Thymus (tissue), 11 donors: Measurements from ENCODE around the gene TMCC3. TPM values are rescaled to one million over a fixed set of nuclear protein-coding genes. Genes with fewer than 3 reads are reported as not detected.

Experiments
- DNase-seq, 9 donors: peaks; one replicate each; pipeline ENCODE4 v3.0.0-alpha.2; 2013; ENCODE audit warnings: low spot score in 9 of 9, low read depth in 6 of 9, missing footprints in 1 of 9
- H3K27ac ChIP-seq, 2 donors: one replicate each; pipeline ENCODE4 v1.5.1; 2013; ENCODE audit warnings: control low read depth in 1 of 2, low read depth in 1 of 2, low read length in 1 of 2, mild to moderate bottlenecking in 1 of 2, moderate library complexity in 1 of 2
- H3K27me3 ChIP-seq, 2 donors: one replicate each; pipeline ENCODE4 v1.5.1; 2013; ENCODE audit warnings: low read length in 1 of 2; ENCODE audit not compliant: control insufficient read depth in 2 of 2, insufficient read depth in 1 of 2
- H3K36me3 ChIP-seq, 2 donors: one replicate each; pipeline ENCODE4 v1.5.1; 2013; ENCODE audit warnings: low read length in 1 of 2, mild to moderate bottlenecking in 1 of 2, moderate library complexity in 1 of 2; ENCODE audit not compliant: control insufficient read depth in 2 of 2, insufficient read depth in 2 of 2
- H3K4me1 ChIP-seq, 2 donors: one replicate each; pipeline ENCODE4 v1.5.1; 2013; ENCODE audit warnings: low read length in 2 of 2; ENCODE audit not compliant: control insufficient read depth in 2 of 2, insufficient read depth in 2 of 2
- H3K4me3 ChIP-seq, 2 donors: one replicate each; pipeline ENCODE4 v1.5.1; 2013; ENCODE audit warnings: low read length in 2 of 2, control low read depth in 1 of 2, mild to moderate bottlenecking in 1 of 2
- H3K9me3 ChIP-seq, 2 donors: one replicate each; pipeline ENCODE4 v1.5.1; 2013; ENCODE audit warnings: low read length in 1 of 2, mild to moderate bottlenecking in 1 of 2; ENCODE audit not compliant: control insufficient read depth in 2 of 2, insufficient read depth in 1 of 2
- WGBS: extraction: QIAGEN DNeasy Blood & Tissue Kit; methylation state at CpG from one replicate; pipeline ENCODE4 v1.1.7; 2013; 5-methylcytosine and 5-hydroxymethylcytosine counted together
- polyA plus RNA-seq: library from polyadenylated mRNA; stranded (reverse); fragments of 200-250 nt; gene quantifications from one replicate; pipeline ENCODE4 v1.2.3, GENCODE V29; 2013
- total RNA-seq: library from RNA; stranded (reverse); fragments of 120-200 nt; gene quantifications from one replicate; pipeline ENCODE4 v1.2.4, GENCODE V29; 2013
- donor health status: healthy.

TMCC3 gene
- total and polyA plus RNA-seq, 2 donors: 3.0 to 4.0 TPM

DNA sequence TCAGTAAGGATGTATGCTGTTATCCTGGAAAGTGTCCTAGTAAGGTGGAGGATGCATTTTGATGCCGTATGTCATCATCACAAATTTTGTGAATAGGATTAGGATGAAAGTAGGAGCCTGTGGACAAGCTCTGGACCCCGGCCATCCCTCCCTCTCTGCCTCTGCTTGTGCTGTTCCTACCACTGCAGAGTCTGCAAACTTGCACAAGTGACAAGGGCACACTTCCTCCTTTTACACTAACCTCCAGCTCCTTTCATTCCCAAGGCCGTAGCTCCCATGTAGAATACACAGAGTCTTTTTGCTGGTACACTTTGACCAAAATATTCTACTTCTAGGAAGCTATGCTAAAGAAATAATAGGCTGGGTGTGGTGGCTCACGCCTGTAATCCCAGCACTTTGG is 13.3 kb upstream of the TMCC3 start:
- no peaks in the 10 kb centered on the region for H3K36me3 ChIP-seq
- no peaks in the 10 kb centered on the region for H3K27me3 ChIP-seq
- H3K9me3 ChIP-seq: no peaks in the 10 kb centered on the region
- H3K4me1 ChIP-seq: no peaks in the 10 kb centered on the region
- H3K4me3 ChIP-seq: no peak overlapping the region
- DNase-seq: no peak
- 97% methylated on average over 4 of the region's 4 CpGs for WGBS
- no peak overlapping the region for H3K27ac ChIP-seq

DNA sequence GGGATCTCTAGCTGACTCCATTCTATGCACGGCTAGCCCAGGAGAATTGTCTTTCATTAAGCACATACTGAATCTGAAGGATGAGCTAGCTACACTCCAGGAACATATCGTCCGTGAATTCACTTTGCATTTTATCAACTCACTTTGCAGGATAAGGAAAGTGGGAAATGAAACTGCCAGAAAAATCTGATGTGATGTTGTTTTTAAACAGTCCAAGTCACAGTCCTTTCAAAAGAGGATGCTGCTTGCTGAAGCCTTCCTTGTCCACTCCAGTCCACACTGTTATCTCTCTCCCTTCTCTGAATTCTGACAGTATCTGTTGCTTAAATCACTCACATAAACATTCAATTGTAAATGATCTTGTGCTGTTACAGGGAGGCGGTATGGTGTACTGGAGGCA is 12.7 kb upstream of the TMCC3 start:
- DNase-seq: no peak
- Histone ChIP-seq H3K27me3 (no peaks in the 10 kb centered on the region), H3K27ac (no peak overlapping the region), H3K36me3 (no peaks in the 10 kb centered on the region), H3K4me3 (no peak overlapping the region), H3K4me1 (no peaks in the 10 kb centered on the region), H3K9me3 (no peaks in the 10 kb centered on the region)
- WGBS: 97% methylated on average over 4 of the region's 4 CpGs

DNA sequence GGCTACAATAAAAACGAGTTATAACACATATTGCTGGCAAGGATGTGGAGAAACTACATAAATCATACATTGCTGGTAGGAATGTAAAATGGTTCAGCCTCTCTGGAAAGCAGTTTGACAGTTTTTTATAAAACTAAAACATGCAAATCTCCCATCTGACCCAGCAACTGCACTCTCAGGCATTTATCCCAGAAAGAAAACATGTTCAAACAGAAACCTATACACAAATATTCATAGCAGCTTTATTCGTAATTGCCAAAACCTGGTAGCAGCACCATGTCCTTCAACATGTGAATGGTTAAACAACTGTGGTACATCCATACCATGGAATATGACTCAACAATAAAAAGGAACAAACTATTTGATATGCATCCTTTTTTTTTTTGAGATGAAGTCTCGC is 10.1 kb upstream of the TMCC3 start:
- no peak overlapping the region for H3K27ac ChIP-seq
- DNase-seq: no peak
- WGBS: 90% methylated on average over 3 of the region's 3 CpGs
- no peak overlapping the region for H3K4me3 ChIP-seq
- no peaks in the 10 kb centered on the region for H3K36me3 ChIP-seq
- H3K4me1 ChIP-seq: no peaks in the 10 kb centered on the region
- no peaks in the 10 kb centered on the region for H3K27me3 ChIP-seq
- H3K9me3 ChIP-seq: no peaks in the 10 kb centered on the region

DNA sequence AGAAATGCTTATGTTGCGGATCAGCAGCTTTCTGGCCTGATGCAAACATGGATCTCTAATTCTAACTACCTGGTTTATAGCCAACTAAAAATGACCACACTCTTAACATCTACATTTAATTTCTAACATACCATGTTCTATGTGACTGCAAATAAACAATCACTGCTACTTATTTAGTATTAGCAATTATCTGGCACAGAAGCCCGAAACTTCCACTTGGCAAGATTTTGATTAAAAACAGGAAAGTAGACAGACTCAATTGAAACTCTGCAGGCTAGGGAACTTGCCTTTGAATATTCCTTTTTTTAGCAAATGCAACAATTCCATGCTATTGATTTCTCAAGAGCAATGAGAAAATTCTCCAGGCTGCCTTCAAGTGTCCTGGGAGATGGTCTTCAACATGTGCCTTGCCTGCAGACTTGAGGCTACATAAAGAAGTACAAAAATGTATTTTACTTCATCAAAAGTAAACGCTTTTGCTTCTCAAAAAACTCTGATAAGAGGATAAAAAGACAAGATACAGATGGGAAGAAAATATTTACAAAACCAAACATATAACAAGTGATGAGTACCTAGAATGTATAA is 9.1 kb upstream of the TMCC3 start:
- Histone ChIP-seq H3K4me1 (no peaks in the 10 kb centered on the region), H3K9me3 (no peaks in the 10 kb centered on the region), H3K27me3 (no peaks in the 10 kb centered on the region), H3K27ac (no peak overlapping the region), H3K36me3 (no peaks in the 10 kb centered on the region), H3K4me3 (no peak overlapping the region)
- DNase-seq: no peak
- WGBS: 98% methylated on average over 3 of the region's 3 CpGs

DNA sequence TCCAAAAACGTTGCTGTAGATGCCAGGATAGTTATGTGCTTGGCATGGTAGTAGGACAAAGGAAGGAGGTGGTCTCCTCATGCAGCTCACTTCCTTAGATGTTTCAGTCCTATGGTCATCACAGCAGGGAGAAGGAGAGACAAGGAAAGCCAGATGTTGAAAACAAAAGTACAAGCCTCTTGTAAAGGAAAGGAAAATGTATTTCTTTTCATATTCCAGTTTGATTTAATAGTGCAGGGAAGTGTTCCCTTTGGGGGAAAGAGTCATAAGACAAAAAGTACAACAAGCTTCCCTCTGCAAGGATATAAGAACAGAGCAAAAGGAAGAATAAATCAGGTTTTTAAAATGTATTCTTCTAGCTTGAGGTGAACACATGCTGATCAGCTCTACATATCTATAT is 8.6 kb upstream of the TMCC3 start:
- no peaks in the 10 kb centered on the region for H3K4me1 ChIP-seq
- DNase-seq: no peak
- 48% methylated on average over 1 of the region's 1 CpG for WGBS

DNA sequence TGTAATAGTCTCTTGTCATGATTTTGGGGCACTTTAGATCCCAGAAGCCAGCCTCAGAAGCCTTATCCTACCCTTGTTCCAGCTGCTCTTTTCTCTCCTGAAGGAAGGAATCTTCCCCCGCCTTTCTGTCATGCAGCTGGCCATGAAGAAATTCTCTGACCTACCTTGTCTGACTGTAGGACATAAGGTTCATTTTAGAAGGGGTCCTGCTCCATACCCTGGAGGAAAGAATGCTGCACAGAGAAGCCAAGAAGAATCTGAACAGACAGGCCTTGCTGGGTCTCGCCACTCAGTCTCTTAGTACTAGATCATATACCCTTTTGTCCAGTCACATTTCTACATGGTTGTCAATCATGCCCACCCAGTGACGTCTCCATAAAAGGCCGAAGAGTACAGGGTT is 6.2 kb upstream of the TMCC3 start:
- H3K36me3 ChIP-seq: no peaks in the 10 kb centered on the region
- H3K4me3 ChIP-seq: no peak overlapping the region
- no peak for DNase-seq
- 98% methylated on average over 4 of the region's 4 CpGs for WGBS
- H3K27me3 ChIP-seq: peaks cover 2 to 6% of the 10 kb centered on the region in 2 donors
- no peak overlapping the region for H3K27ac ChIP-seq
- no peaks in the 10 kb centered on the region for H3K9me3 ChIP-seq
- no peaks in the 10 kb centered on the region for H3K4me1 ChIP-seq

More for the DNA sequence above, 8.6 kb upstream of the TMCC3 start:
- Histone ChIP-seq H3K36me3 (no peaks in the 10 kb centered on the region), H3K4me3 (no peak overlapping the region), H3K27me3 (no peaks in the 10 kb centered on the region), H3K9me3 (no peaks in the 10 kb centered on the region), H3K27ac (no peak overlapping the region)

DNA sequence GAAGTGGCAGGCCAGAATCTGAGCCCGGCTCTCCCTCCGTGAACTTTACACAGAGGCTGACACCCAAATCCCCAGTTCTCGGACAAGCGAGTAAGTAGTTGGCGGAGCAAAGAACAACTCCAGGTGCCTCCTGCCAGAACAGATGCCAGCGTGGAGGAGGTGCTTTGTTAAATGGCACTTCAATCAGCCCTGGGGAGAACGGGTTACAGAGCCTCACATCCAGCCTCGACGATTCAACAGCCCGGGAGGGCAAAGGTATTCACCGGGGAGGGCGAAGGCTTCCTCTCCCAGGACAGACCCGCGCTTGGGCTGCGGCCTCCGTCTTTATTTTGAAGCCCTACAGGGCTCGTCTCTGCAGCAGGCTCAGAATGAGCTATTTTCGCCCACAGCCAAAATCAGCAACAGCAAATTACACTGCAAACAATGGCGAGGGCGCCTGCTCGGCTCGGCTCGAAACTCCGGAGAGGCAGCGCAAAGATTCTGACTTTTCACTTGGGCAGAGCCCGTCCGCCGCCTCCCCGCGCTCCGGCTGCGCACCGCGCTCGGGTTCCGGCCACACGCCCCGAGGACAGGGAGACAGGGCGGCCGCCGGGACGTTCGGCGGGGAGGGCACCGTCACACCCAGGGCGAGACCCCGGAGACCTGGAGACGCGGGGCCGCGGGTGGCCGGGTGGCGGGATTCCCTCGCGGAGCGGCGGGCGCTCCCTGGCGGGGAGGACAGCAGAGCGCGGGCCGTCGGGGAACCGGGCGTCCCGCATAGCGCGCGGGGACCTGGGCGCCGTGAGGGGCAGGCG is 811 bp downstream of the TMCC3 start:
- WGBS: 10% methylated on average over 72 of the region's 72 CpGs
- H3K27ac ChIP-seq: no peak overlapping the region
- H3K36me3 ChIP-seq: no peaks in the 10 kb centered on the region
- H3K4me1 ChIP-seq: peaks cover 4 to 8% of the 10 kb centered on the region in 2 donors
- DNase-seq: peak in 2 of 9 donors; percentile 10 to 43
- H3K9me3 ChIP-seq: peaks cover 0 to 1% of the 10 kb centered on the region in 2 donors
- H3K27me3 ChIP-seq: peaks cover 15 to 64% of the 10 kb centered on the region in 2 donors
- H3K4me3 ChIP-seq: peak overlapping the region; percentile 7 to 53

DNA sequence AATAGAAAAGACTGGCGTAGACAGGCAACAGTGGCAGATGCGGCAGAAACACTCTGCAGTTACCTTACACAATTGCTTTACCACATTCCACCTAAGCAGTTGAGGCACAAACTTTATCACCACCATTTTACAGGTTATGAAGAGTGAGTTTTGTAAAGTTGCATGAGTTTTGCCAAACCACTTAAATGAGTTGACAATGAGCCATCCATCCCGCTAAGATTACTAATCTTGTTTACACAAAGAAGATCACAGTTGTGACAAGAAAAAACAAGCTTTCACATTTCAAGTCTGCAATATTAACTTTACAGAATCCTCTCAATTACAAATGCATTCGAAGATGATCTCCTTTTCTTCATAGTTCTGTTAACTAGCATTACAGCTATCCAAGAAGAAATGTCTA is 1.8 kb downstream of the TMCC3 start:
- Histone ChIP-seq H3K4me1 (peaks cover 4 to 8% of the 10 kb centered on the region in 2 donors), H3K27ac (no peak overlapping the region), H3K27me3 (peaks cover 15 to 74% of the 10 kb centered on the region in 2 donors), H3K9me3 (peaks cover 0 to 1% of the 10 kb centered on the region in 2 donors), H3K4me3 (no peak overlapping the region), H3K36me3 (no peaks in the 10 kb centered on the region)
- WGBS: 95% methylated on average over 4 of the region's 4 CpGs
- DNase-seq: no peak

DNA sequence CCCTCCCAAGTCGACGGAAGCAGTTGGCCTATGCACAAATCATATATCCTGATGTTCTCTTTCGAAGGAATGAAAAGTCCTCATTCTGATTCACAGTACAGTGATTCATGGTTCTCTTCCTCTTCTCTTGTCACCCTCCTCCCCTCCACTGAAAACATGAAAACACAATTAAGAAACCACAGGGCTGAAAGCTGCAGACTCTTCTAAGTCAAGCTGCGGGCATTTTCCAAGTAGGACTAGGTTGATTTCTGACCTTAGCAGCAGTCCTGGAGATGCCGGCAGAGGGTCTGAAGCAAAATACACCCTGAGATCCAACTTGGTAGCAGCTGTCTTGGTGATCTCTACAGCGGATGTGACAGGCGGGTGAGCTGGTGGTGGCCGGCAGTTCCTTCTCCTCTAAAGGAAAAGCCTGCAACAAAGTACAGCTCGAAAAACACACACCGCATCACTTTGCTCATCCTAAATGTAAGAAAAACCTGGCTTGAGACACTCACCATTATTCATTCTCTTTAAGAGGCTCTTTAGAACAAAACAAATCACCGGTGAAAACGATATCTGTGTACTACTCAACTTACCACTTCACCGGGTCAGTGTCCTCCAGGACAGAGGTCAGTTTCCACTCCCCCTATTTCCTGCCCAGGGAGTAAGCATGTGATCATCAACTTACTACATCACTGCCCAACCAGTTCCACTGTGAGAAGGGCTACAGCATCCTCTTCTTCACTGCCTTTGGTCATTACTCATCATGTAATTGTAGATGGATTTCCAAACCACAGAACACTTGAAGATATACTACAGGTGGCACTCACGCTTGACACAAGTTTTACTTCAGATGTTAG is 6.0 kb downstream of the TMCC3 start:
- H3K9me3 ChIP-seq: no peaks in the 10 kb centered on the region
- H3K4me1 ChIP-seq: peaks cover 0 to 3% of the 10 kb centered on the region in 2 donors
- no peak overlapping the region for H3K4me3 ChIP-seq
- WGBS: 34% methylated on average over 14 of the region's 14 CpGs
- peak in 1 of 9 donors; percentile 15 for DNase-seq
- H3K27me3 ChIP-seq: peaks cover 10 to 56% of the 10 kb centered on the region in 2 donors
- H3K27ac ChIP-seq: no peak overlapping the region
- H3K36me3 ChIP-seq: no peaks in the 10 kb centered on the region
